ENCODE results near the gene TBC1D3B. TPM values are rescaled to one million over a fixed set of nuclear protein-coding genes. Genes with fewer than 3 reads are reported as not detected.
A peak's percentile ranks its signal among the peaks of the same experiment; 100 is the strongest.
"Not testable (repeated sequence)": the region's sequence is repeated elsewhere in the genome, so short reads cannot be mapped to it uniquely, and the experiment has no call there.

The TBC1D3B gene
- total RNA-seq, 1 experiment from 2014 or later = 11.3 TPM

DNA sequence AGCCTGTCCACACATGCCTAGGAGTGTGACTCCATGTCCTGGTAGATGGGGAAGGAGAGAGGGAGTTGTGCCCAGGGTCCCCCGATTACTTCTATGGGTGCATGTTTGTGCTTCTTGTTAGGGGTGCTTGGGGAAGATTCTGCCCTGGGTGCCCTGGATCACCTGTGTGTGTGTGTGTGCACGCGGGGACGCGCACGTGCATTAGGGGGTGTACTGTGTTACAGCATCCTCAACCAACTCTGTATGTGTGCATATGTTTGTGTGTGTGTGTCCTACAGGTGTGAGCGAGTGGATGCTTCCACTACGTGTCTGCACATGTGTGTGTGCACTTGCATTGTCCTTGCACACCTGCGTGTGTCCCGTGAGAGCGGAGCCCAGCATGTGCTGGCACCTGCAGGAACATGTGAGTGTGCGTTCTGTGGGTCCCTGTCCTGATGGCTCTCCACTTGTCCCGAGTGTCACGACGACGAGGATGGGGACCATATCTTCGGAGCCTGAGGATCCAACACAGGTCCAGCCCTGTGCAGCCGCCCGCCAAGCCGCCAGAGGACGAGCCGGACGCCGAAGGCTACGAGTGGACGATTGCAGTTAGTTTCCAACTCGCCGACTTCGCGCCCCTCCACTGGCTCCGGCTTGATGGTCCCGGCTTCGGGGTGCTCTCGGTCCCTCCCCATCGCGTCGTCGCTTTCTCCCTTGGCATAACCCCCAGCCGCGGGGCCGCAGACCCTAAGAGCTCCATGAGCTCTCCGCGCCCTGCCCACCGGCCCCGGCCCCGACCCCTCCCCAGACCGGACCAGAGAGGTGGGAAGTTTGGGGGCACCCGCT, 6.0 kb upstream of the TBC1D3B start:
- Histone ChIP-seq H3K79me2 (ENCODE audit: insufficient read depth, low read length) (no peaks in the 10 kb centered on the region), H3K27me3 (ENCODE audit: insufficient read depth, low read length) (no peaks in the 10 kb centered on the region), H3K9me2 (ENCODE audit: insufficient read depth) (no peaks in the 10 kb centered on the region), H3K36me3 (ENCODE audit: control insufficient read depth in 1 of 2, insufficient read depth in 2 of 2, low read length in 2 of 2) (no peaks in the 10 kb centered on the region), H3K27ac (ENCODE audit: low read depth, low read length) (no peak overlapping the region; the same call in 1 of the 2 replicates), H3K9ac (ENCODE audit: low read length) (peak overlapping the region; percentile 71), H3K4me3 (replicated peaks in 1 of 2; ENCODE audit: low read depth in 1 of 2, low read length in 2 of 2) (peak overlapping the region; percentile 63 to 68), H4K20me1 (ENCODE audit: insufficient read depth) (no peaks in the 10 kb centered on the region), H3K4me1 (ENCODE audit: control insufficient read depth in 1 of 2, insufficient read depth in 2 of 2, low read length in 2 of 2) (peaks cover 0 to 14% of the 10 kb centered on the region in 2 experiments; a peak in 3 of 4 replicates), H3K9me3 (ENCODE audit: control insufficient read depth in 1 of 2, insufficient read depth in 1 of 2, low read depth in 1 of 2, low read length in 2 of 2) (no peaks in the 10 kb centered on the region), H2AFZ (ENCODE audit: low read depth, low read length, poor library complexity, severe bottlenecking) (peak overlapping the region; percentile 79), H3K4me2 (ENCODE audit: low read length) (peak overlapping the region; percentile 81)
- RAD21 ChIA-PET (ENCODE audit: low non-redundant PET in 1 of 2, low total read pairs in 2 of 2, uncharacterized antibody in 2 of 2, unreplicated experiment in 2 of 2) = interaction anchor here (0.6 to 1.2 kb wide), 3 partner anchors 11 to 34 kb away, joined by 3 to 8 read pairs (median 3); no protein-coding TSS in a partner anchor
- ATAC-seq (peak; percentile 2), DNase-seq (ENCODE audit: low read depth, low spot score) (no peak)
- intact Hi-C loops (cut with micrococcal nuclease) = no loop called here
- no peak for TF ChIP-seq POLR2A (IDR thresholded peaks at IDR 0.05; ENCODE audit: borderline replicate concordance, extremely low read depth, insufficient read depth, insufficient read length)
- CTCF ChIA-PET = interaction anchor here (0.7 to 1.6 kb wide), 4 partner anchors 13 to 300 kb away, joined by 4 to 12 read pairs (median 6); no protein-coding TSS in a partner anchor
- POLR2A ChIA-PET = interaction anchor here (0.7 to 1.5 kb wide), 3 partner anchors 11 to 1783 kb away, joined by 3 to 12 read pairs (median 7); no protein-coding TSS in a partner anchor
- BruUV-seq (replicated peaks) = no TSS peak

DNA sequence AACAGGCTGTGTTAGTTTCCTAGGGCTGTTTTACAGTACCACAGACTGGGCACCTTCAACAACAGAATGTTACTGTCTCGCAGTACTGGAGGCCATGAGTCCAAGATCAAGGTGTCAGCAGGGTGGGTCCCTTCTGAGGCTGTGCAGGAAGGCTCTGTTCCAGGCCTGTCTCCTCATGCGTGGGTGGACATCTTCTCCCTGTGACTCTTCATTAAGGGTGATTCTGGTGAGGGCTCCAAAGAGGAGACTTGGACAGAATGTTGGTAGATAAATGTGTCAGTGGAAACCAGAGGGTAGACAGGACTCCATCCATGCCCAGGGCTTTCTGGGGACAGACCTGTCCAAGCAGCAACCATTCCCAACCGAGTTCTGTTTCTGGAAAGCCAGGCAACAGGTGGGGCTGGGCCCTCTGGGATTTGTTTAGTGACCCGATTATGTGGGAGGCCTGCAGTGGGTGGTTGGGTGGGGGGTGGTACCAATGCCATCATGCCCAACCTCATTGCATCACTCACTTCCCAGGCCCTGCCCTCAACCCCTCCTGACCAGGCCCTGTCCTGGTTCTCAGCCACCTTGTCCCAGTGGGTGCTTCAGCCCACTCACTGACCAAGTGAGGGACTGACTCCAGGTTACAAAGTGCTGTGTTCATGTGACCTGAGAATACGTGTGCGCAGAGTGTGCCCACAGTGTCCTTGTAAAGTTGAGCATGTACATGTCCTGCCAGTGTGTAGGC, 5.2 kb upstream of the TBC1D3B start:
- DNase-seq (ENCODE audit: low read depth, low spot score); H3K9me3 ChIP-seq (ENCODE audit: control insufficient read depth in 1 of 2, insufficient read depth in 1 of 2, low read depth in 1 of 2, low read length in 2 of 2); H4K20me1 ChIP-seq (ENCODE audit: insufficient read depth); H3K4me3 ChIP-seq (replicated peaks in 1 of 2; ENCODE audit: low read depth in 1 of 2, low read length in 2 of 2); POLR2A ChIA-PET; ATAC-seq; intact Hi-C loops (cut with micrococcal nuclease); BruUV-seq (replicated peaks); H2AFZ ChIP-seq (ENCODE audit: low read depth, low read length, poor library complexity, severe bottlenecking); H3K9me2 ChIP-seq (ENCODE audit: insufficient read depth); H3K79me2 ChIP-seq (ENCODE audit: insufficient read depth, low read length); H3K27ac ChIP-seq (ENCODE audit: low read depth, low read length); H3K9ac ChIP-seq (ENCODE audit: low read length); RAD21 ChIA-PET (ENCODE audit: low non-redundant PET in 1 of 2, low total read pairs in 2 of 2, uncharacterized antibody in 2 of 2, unreplicated experiment in 2 of 2); H3K4me2 ChIP-seq (ENCODE audit: low read length); H3K27me3 ChIP-seq (ENCODE audit: insufficient read depth, low read length); H3K36me3 ChIP-seq (ENCODE audit: control insufficient read depth in 1 of 2, insufficient read depth in 2 of 2, low read length in 2 of 2): not testable (repeated sequence)
- H3K4me1 ChIP-seq (ENCODE audit: control insufficient read depth in 1 of 2, insufficient read depth in 2 of 2, low read length in 2 of 2) = peaks cover 0 to 14% of the 10 kb centered on the region in 2 experiments; a peak in 3 of 4 replicates
- CTCF ChIA-PET = interaction anchor here (0.8 kb wide), 1 partner anchor 33 kb away, joined by 3 read pairs; no protein-coding TSS in a partner anchor

DNA sequence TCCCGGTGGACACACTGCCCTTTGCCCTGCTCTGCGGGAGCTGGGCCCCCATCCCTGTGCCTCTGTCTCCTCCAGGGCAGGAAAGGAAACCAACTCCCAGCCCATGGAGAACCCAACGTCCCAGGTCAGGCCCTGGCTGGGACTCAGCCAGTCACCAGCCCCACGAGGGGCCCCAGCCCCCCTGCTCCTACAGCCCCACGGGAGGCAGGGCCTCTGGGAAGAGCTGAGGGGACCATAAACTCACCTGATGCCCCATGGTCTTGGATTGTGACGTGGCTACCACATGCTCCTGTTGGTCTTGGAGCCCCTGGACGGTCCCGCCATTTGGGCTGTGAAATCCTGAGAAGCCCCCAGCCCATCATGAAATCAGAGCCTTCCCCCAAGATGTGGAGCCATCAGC, 7.6 kb downstream of the TBC1D3B start:
- DNase-seq (ENCODE audit: low read depth, low spot score); BruUV-seq (replicated peaks): not testable (repeated sequence)

More for the DNA sequence above, 7.6 kb downstream of the TBC1D3B start:
- POLR2A ChIA-PET; intact Hi-C loops (cut with micrococcal nuclease); CTCF ChIA-PET; H3K4me3 ChIP-seq (replicated peaks in 1 of 2; ENCODE audit: low read depth in 1 of 2, low read length in 2 of 2); H3K27ac ChIP-seq (ENCODE audit: low read depth, low read length); H3K9me3 ChIP-seq (ENCODE audit: control insufficient read depth in 1 of 2, insufficient read depth in 1 of 2, low read depth in 1 of 2, low read length in 2 of 2); H3K79me2 ChIP-seq (ENCODE audit: insufficient read depth, low read length); H4K20me1 ChIP-seq (ENCODE audit: insufficient read depth); H3K4me1 ChIP-seq (ENCODE audit: control insufficient read depth in 1 of 2, insufficient read depth in 2 of 2, low read length in 2 of 2); H3K9ac ChIP-seq (ENCODE audit: low read length); H2AFZ ChIP-seq (ENCODE audit: low read depth, low read length, poor library complexity, severe bottlenecking); H3K9me2 ChIP-seq (ENCODE audit: insufficient read depth); H3K27me3 ChIP-seq (ENCODE audit: insufficient read depth, low read length); H3K36me3 ChIP-seq (ENCODE audit: control insufficient read depth in 1 of 2, insufficient read depth in 2 of 2, low read length in 2 of 2); RAD21 ChIA-PET (ENCODE audit: low non-redundant PET in 1 of 2, low total read pairs in 2 of 2, uncharacterized antibody in 2 of 2, unreplicated experiment in 2 of 2); ATAC-seq; H3K4me2 ChIP-seq (ENCODE audit: low read length): not testable (repeated sequence)
